K562 (cell line): ENCODE measurements around the gene CRYZL1. TPM values are rescaled to one million over a fixed set of nuclear protein-coding genes. Genes with fewer than 3 reads are reported as not detected.

Source experiments
- BCLAF1 ChIP-seq, 2 experiments: fragments of 450-650 bp in 1 of 2; IDR thresholded peaks; 2 replicates each; pipeline ENCODE4 v1.6.1; 2011 to 2017; ENCODE audit warnings: low read depth in 2 of 2, antibody characterized with exemption in 1 of 2, borderline replicate concordance in 1 of 2, low read length in 1 of 2, mild to moderate bottlenecking in 1 of 2, mixed read lengths in 1 of 2; ENCODE audit not compliant: control insufficient read depth in 1 of 2
- BRD9 ChIP-seq: fragments of 450-650 bp; IDR thresholded peaks from 2 replicates; pipeline ENCODE4 v1.6.1; 2018; ENCODE audit warnings: low read depth; ENCODE audit not compliant: partially characterized antibody
- CBFA2T2 ChIP-seq: fragments of 450-650 bp; conservative IDR thresholded peaks from 2 replicates; pipeline ENCODE4 v1.6.1; 2017; ENCODE audit warnings: mild to moderate bottlenecking
- CBX5 ChIP-seq: IDR thresholded peaks from 2 replicates; pipeline ENCODE4 v1.6.1; 2014; ENCODE audit warnings: low read depth, borderline replicate concordance
- CBX8 ChIP-seq: fragments of 200-600 bp; sonication (generic); IDR thresholded peaks from 2 replicates; pipeline ENCODE4 v1.6.1; 2012; ENCODE audit warnings: borderline replicate concordance, mixed run types, low read depth, mild to moderate bottlenecking, moderate library complexity, mixed read lengths, low read length, control low read depth, inconsistent platforms; ENCODE audit not compliant: poor library complexity, severe bottlenecking; ENCODE audit errors: extremely low read depth
- DLX4 ChIP-seq: fragments of 250-450 bp; sonication (Bioruptor Pico); IDR thresholded peaks from 2 replicates; pipeline ENCODE4 v1.6.1; 2021; ENCODE audit warnings: mild to moderate bottlenecking
- E2F4 ChIP-seq: sonication (generic); formaldehyde crosslinking; IDR thresholded peaks from 2 replicates; pipeline ENCODE4 v1.8.0; 2022; ENCODE audit warnings: mild to moderate bottlenecking, low read depth, missing genetic modification reagents
- E2F6 ChIP-seq, 2 experiments: IDR thresholded peaks; 2 replicates each; pipeline ENCODE4 v1.6.1; 2011; ENCODE audit warnings: borderline replicate concordance in 1 of 2, control low read depth in 1 of 2, low read depth in 1 of 2, low read length in 1 of 2, mild to moderate bottlenecking in 1 of 2, mixed read lengths in 1 of 2, moderate library complexity in 1 of 2; ENCODE audit not compliant: insufficient read depth in 1 of 2, insufficient read length in 1 of 2, poor library complexity in 1 of 2, severe bottlenecking in 1 of 2; ENCODE audit errors: extremely low read depth in 1 of 2
- GTF2F1 ChIP-seq: IDR thresholded peaks from 2 replicates; pipeline ENCODE4 v1.6.1; 2011; ENCODE audit warnings: low read depth, low read length, improper control_type of control experiment
- MTA2 ChIP-seq: fragments of 450-650 bp; IDR thresholded peaks from 2 replicates; pipeline ENCODE4 v1.6.1; 2016; ENCODE audit warnings: low read depth
- RAD51 ChIP-seq: fragments of 450-650 bp; IDR thresholded peaks from 2 replicates; pipeline ENCODE4 v1.7.1; 2016; ENCODE audit warnings: low read depth, mild to moderate bottlenecking, borderline replicate concordance
- RBM15 ChIP-seq: fragments of 200-400 bp; formaldehyde crosslinking; IDR thresholded peaks from 2 replicates; pipeline ENCODE4 v1.6.1; 2018; ENCODE audit warnings: mild to moderate bottlenecking, low read length, moderate library complexity; ENCODE audit not compliant: insufficient read depth
- RNF219 ChIP-seq: fragments of 250-450 bp; sonication (Bioruptor Pico); IDR thresholded peaks from 2 replicates; pipeline ENCODE4 v1.5.0; 2022; ENCODE audit warnings: mild to moderate bottlenecking
- SETDB1 ChIP-seq: IDR thresholded peaks from one replicate; pipeline ENCODE4 v1.6.1; 2012; ENCODE audit warnings: low read length, control low read depth, inconsistent platforms
- ZBTB33 ChIP-seq: sonication (generic); formaldehyde crosslinking; IDR thresholded peaks from 2 replicates; pipeline ENCODE4 v1.8.1; 2023; ENCODE audit warnings: mild to moderate bottlenecking, missing genetic modification reagents
- ZC3H8 ChIP-seq: fragments of 450-650 bp; IDR thresholded peaks from 2 replicates; pipeline ENCODE4 v1.6.1; 2017
- polyA plus RNA-seq, 8 experiments: library from polyadenylated mRNA; depleted of rRNA in 4 of 8; stranded (reverse) in 5 of 8; unstranded in 3 of 8; fragments of >200 nt; fragmentation: Nextera tagmentation in 2 of 8; fragmentation: Illumina TruSeq in 1 of 8; extraction: Ambion mirVana in 2 of 8; extraction: Trizol in 1 of 8; gene quantifications; 2 replicates each; pipeline versions ENCODE4 v1.2.1 to v1.2.3, GENCODE V29; 2011 to 2014; ENCODE audit warnings: inconsistent platforms in 1 of 8, missing spikeins in 1 of 8
- total RNA-seq, 7 experiments: library from RNA; depleted of rRNA in 6 of 7; stranded (reverse); fragments of >200 nt in 6 of 7; fragmentation: Illumina TruSeq in 2 of 7; extraction: Trizol in 2 of 7; gene quantifications; 2 replicates each; pipeline versions ENCODE4 v1.2.1 to v1.2.3, GENCODE V29; 2011 to 2021; ENCODE audit warnings: low replicate concordance in 1 of 7

CRYZL1 gene
- total and polyA plus RNA-seq, 9 of the 15 experiments (the other 6 are each of a cell fraction or from before 2014, with no cell fraction given) = 19.9 to 98.2 (median 39.2) TPM

- TF ChIP-seq RNF219 (0 out of 2 replicates have a peak, but pooled peaks have one; percentile 63), MTA2 (no peak), E2F4 (CRISPR knock-in tag) (peak; percentile 85; the same call in 1 of the 2 replicates), GTF2F1 (no peak), RBM15 (no peak), CBX5 (no peak), RAD51 (no peak), BCLAF1 (IDR thresholded peaks at IDR 0.05; ENCODE audit: borderline replicate concordance in 1 of 2, control insufficient read depth in 1 of 2, low read depth in 2 of 2, low read length in 1 of 2) (no peak), BRD9 (peak; percentile 94), E2F6 (IDR thresholded peaks at IDR 0.05; ENCODE audit: borderline replicate concordance in 1 of 2, extremely low read depth in 1 of 2, insufficient read depth in 1 of 2, insufficient read length in 1 of 2, low read depth in 1 of 2, low read length in 1 of 2, poor library complexity in 1 of 2, severe bottlenecking in 1 of 2) (peak; percentile 20 to 52), CBX8 (no peak), ZBTB33 (CRISPR knock-in tag) (no peak), CBFA2T2 (no peak), ZC3H8 (no peak), SETDB1 (no peak), DLX4 (CRISPR knock-in tag) (no peak)
Measured at GRCh38 chr21:33641352-33642026, at the start of gene CRYZL1 (continued).
